ENCODE results near the gene NEIL1.
"Not testable (repeated sequence)": the region's sequence is repeated elsewhere in the genome, so short reads cannot be mapped to it uniquely, and the experiment has no call there.

Gene NEIL1

DNA sequence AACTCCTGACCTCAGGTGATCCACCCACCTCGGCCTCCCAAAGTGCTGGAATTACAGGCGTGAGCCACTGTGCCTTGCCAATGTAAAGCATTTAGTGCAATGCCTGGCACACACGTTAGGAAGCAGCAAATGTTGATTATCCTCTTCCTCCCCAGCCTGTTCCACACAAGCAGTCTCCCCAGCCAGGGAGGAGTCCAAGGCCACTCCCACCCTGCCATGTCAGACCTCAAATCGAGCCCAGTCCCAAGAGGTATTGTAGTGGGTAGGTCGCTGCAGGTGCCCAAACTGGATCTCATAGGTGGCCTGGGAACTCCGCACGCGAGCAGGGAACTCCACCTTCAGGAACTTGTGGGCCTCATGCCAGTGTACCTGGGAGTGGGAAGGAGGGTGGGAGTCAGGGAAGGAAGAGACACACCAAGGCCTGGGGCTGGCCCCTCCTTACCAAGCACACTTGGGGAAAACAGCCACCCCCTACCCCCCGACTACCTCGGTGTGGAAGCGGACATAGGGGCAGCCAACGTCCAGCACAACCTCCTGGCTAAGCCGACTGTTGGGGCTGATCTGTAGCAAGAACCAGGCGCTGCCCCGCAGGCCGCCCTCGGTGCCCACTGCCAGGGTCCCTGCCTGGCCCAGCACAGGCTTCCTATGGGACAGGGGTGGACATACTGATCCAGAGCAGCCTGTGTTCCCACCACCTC is 11.3 kb downstream of the NEIL1 start:
- DNase-seq, result no peak

DNA sequence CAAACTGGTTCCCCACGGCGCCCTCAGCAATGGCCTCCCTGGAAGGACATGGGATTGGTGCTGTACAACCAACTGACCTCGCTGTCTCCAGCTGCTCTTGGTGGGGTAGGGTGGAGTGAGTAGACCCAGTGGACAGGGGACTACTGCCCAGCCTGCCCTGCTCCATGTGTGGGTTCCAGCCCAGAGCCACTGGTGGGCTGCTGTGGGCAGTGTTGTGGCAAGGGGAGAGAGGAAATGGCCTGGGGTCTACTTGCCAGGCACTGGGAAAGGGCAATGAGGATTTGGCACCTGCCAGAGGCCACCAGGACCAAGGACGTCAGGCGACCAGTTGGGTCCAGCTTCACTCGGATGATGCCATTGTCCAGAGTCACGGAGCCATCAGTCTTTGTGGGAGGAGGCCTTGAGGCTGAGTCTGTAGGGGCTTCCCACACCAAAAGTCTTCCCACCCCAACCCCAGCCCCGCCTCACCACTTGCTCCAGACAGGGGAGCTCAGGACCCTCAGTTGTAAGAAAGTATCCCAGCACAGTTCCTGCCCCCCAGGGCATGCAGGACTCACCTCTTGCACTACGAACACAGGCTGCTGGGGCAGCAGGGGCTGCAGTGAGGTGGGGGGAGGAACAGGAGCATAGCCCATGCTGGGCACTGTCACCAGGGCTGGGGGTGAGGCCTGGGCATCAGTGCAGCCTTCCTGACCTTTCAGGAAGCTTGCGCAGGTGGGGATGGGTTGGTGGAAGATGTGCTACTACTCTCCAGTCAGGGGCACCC is 12.1 kb downstream of the NEIL1 start:
- no peak for DNase-seq

DNA sequence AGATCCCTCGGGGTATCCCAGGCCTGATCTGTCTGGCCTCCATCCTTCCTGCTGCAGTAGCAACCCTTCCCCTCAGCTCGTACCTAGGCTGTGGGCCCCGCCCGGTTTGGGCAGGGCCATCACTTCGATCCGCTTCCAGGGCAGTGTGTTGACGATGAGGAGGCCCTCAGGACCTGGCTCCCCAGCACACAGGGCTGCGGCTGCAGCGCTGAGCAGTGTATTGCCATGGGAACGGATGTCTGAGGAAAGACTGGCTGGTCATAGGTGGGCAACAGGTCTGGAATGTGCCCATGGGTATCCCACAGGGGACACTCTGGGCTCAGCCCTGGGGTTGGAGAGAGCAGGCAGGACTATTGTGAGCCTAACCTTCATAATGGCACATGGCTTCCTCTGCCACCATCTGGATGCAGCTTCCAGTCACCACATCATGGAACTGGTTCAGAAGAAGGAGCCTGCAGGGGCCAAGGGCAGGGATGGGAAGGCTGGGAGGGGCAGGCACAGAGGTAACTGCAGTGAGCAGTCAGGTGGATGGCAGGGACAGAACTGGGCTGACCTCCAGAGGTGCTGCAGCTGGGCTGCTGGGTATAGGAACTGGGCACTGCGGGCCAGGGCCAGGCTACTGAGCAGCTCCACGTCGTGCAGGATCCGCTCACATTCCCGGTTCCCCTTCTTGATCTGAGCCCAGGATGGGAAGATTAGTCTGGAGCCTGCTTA is 12.9 kb downstream of the NEIL1 start:
- no peak for DNase-seq

DNA sequence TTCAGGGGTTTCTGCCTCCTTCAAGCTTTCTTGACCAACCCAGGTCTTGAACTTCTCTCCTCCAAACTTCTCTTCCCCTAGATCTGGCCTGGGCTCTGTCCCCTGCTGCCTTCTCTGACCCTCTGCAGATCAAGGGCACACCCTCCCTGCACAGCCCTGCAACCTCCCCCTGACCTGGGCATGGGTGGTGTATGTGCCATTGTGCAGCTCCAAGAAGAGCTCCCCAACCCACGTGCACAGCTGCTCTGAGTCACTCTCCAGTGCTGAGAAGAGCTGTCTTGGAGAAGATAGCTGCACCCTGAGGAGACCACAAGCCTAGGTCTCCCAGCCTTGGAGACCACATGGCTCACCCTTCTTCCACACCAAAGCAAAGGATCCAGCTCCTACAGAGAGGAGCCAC is 13.6 kb downstream of the NEIL1 start:
- DNase-seq, result no peak

DNA sequence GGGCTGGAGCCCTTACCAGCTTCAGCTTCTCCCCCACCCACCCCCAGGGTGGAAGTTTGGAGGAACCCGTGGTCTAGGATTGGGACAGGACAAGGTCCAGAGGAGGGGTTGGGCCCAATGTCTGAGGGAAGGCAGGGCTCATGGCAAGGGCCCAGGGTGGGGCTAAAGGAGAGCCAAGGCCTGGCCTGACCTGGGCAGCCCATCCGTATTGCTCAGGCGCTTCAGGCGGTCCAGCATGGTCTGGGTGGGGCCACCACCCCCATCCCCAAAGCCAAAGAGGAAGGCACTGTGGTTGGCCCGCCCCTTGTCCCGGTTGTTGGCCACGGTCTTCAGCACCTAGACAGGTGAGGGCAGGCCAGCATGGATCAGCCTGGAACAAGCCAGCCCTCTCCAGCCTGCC is 14.0 kb downstream of the NEIL1 start:
- DNase-seq, result no peak

DNA sequence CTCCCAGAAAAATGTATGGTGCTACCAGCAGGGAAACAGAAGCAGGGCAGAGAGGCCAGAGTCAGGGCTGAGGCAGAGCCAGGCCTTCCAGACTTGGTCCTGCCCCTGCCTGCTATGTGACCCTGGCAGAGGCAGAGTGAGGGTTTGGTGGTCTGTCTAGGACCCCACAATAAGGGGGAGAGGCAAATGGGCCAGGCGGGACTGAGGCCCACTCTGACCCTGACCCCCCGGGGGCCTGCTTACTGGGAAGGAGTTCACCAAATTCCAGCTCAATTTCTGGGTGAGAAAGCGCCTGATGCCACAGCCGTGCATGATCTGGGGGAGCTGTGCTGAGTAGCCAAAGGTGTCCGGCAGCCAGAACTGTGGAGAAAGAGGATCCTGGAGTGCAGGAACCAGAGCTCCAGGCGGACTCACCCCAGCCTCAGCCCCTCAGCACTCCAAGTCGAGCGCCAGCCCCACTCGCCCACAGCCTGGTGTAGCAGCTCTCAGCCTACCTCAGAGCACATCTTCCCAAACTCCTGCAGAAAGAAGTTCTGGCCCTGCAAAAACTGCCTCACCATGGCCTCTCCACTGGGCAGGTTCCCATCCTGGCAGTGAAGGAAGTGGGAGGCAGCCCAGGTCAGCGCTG is 14.6 kb downstream of the NEIL1 start:
- DNase-seq, result no peak

DNA sequence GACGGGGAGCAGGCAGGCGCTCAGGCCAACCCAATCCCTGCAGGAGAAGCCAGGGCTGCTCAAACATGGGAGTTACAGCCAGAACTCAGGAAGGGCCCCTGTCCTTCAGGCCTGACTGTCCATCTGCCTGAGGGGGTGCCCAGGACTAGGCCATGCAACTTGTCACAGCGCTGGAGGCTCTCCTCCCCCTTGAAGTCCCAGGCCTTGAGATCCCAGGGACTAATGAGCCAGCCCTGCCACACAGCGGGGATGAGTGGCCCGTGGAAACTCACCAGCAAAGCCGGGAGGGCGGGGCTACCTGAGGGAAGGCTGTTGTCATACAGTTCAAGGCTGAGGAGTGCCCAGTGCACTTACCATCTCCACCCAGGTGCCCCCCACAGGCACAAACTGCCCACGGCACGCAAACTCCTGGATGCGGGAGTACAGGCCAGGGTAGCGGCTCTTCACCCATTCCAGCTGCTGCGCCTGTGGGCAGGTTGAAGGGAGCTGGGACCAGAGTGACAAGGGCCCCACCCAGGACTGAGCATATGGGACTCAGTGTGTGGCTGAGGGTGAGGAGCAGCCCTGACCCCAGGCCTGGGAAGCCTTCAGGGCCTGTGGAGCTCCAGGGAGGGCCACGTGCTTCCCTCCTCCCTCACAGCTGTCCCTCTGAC is 15.3 kb downstream of the NEIL1 start:
- DNase-seq, result no peak

DNA sequence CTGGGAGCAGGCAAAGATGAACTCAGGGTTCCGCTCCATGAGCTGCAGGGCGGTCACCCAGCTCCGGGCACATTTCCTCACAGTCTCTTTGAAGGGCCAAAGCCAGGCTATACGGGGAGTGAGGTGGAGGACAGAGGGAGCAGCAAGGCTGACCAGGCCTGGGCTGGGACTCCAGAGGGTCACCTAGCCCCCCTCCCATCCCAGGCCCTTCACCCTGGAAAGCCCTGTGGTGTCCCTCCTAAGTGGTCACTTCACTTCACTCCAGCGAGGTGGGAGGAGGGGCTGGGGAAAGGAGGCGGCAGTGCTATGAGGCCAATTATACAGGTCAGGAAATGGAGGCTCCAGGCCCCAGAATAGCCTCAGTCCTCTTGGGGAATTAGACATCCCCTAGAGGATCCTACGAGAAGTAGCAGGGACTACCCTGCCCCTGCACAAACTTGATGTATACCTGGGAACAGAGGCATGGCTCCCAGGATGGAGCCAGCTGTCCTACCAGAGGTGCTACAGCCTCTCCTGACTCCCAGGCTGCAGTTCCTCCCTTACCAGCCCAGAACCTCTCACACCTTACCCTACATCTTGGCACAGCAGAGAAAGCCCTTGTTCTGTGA is 15.9 kb downstream of the NEIL1 start:
- no peak for DNase-seq

DNA sequence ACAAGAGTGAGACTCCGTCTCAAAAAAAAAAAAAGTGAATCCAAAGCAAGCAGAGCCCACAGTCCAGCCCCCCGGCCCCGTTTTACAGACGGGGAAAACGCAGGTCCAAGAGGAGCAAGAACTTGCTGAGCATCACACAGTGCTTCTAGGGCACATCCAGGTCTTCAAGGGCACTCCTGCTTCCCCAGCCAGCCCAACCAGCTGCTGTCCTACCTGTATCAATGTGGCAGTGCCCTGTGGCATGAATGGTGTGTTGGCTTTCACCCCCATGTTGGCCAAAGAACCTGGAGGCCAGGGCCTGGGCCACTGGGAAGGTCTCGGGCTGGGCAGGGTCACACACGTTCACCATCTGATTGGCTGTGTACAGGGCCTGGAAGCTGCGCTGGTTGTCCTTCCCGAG is 16.9 kb downstream of the NEIL1 start:
- no peak for DNase-seq

DNA sequence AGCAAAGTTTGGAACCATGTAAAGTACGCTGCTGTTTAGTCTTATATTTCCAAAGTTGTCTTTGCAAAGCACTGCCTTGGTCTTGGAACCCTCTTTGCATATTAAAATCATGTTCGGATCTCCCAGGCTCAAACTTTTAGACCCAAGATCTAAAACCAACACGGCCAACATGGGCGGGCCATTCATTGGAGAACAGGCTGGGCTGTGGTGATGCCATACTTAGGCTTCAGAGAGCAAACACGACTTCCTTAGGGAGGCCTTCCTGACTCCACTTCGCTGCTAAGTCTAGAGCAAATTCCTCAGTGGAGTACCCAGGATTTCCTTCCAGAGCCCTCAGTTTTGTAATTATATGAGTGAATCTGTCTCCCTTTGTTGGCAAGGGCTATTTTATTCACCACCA is 18.0 kb downstream of the NEIL1 start:
- DNase-seq, result no peak

DNA sequence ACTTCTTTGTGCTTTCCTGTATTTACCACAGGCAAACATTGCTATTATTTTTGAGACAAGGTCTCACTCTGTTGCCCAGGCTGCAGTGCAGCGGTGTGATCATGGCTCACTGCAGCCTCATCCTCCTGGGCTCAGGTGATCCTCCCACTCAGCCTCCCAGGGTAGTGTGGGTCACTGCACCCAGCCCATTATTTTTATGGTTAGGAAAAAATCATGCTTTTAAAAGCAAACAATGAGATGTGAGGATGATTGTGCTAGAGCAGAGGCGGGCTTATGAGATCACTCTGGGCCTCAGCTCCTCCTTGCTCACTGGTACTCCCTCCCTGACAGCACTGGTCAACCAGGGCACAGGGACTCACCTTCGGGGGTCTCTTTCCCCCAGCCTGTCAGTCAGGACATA is 19.3 kb downstream of the NEIL1 start:
- DNase-seq, result no peak

DNA sequence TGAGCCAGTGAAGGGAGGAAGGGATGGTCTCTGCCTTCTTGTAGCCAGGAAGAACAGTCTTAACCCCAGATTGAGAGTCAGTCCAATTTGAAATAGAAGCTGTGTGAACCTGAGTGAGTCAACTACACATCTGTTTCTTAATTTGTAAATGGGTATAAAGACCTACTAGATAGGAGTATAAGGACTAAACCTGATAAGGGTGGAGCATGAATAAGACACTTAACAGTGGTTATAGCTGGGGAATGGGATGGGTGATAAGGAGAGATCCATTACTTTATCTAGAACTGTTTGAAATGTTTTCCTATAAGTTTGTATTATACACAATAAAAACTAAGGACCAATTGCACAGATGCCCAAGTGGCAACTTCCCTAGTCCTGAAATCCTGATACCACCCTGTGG is 20.2 kb downstream of the NEIL1 start:
- no peak for DNase-seq

DNA sequence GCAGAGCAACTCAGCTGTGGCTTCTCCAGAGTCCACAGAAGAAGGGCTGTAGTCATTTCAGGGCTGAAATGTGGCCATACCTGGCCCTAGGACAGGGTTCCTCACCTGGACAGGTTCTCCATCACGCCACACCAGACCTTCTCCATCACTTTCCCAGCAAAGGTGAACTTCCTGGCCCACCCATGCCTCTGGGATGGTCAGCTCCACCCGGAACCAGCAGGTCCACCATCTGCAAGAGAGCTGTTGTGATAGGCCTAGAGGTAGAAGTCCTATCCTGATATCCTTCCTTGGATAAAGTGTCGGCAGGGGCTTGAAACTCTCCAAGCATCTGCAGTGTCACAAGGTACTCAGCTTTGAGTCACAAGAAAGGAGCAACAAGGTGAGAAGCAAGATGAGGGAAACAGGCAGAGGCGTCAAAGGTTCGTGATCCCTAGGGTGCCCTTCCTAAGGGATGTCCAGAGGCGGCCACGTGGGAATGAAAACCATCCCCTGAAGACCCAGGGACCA is 20.6 kb downstream of the NEIL1 start:
- no peak for DNase-seq

DNA sequence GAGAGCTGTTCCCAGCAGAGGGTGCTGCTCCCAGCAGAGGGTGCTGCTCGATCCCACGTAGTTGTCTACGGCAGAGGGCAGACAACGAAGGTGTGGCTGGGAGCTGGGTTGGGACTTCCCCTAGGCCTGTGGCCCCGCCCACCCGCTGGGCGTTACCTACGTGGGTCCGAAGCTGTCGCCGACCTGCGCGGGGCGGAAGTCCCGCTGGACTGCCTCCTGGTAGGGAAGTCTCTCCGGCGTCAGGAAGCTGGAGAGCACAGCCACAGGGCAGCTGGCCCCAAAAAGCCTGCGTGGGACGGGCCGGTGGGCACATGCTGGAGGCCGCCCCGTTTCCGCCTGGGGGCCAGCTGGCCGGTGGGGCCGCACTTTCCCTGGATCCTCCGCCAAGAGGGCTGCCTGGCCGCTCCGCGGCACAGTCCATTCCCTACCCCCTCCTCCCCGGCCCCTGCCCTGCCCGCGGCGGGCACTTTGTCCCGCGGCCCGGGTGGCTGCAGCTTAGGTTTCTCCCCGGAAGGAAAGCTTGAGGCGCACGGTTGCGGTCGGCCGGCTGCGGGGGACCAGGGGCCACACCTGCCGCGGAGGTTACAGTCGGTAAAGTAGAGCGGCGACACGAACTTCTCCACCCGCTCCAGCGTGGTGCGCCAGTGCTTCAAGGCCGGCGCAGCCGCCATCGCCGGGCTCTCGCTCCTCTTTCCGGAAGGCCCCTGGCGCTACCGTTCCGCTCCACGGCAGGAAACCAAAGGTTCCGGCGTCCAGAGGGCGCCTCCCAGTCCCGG is 21.3 kb downstream of the NEIL1 start, which contains the start of gene MAN2C1:
TSS of gene MAN2C1 (minus strand) at position 695 of the 776 bp plus-strand sequence. CDS start at position 671, 24 bp downstream.
- peak; percentile 87 for DNase-seq

DNA sequence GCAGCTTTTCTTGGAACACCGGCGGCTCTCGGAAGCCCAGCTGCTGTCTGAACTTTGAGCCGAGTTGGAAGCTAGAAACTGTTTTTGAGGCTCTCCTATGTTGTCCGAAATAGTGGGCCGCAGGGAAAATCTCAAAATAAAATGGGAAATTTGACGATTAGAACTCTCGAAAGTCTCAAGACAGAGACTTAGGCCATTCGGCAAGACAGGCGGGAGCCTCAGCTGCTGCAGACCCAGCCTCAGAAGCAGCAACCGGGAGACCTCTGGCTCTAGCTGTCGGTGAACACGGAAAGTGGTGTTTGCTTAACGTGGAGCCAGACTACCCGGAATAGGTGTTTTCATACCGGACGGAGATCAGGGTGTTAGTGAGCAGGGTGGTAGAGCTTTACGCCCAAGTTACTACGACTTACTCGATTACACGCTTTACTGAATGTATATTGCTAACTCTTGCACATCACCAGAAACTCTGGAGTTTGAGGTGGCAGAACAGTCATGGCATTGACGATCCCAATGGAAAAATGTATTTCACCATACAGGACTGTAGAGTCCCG is 21.9 kb downstream of the NEIL1 start:
- no peak for DNase-seq

DNA sequence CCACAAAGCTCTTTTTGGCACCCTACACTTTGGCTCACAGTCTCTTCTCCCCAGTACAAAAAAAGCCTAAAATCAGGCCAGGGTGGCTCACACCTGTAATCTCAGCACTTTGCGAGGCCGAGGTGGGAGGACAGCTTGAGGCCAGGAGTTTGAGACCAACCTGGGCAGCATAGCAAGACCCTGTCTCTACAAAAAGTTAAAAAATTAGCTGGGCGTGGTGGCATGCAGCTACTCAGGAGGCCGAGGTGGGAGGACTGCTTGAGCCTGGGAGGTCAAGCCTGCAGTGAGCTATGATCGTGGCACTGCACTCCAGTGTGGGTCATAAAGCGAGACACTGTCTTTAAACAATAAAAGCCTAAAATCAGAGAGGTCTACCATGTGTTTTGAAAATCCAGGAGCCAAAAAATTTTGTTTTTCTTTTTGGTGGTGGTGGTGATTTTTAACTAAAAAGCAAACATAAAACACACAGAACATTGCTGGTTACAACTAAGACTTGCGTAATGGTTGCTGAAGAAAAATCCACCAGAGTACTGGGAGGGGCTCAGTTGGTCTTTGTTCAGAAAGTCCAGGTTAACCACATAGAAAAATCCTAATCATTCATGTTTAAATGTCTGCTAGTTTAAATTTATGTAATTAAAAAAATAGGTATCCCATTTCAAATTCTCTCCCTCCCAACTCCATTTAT is 23.2 kb downstream of the NEIL1 start:
- no peak for DNase-seq

DNA sequence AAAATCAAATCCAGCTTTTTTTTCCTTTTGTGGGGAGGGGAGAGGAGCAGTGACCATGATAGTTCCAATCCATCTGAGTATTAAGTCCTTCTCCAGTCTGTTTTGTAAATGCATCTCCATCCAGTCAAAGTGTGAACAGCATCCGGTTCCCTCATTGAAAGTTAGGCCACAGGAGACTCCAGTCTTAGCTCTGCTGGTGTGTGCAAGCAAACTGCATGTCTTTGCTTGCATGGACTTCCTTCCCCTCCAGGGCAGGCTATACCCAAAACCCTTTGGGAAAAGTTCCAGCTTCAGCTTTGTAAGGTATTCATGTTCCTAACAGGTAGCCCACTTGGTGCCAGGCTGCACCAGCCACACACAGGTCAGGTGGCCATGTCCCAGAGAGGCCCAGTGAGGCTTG is 24.6 kb downstream of the NEIL1 start:
- no peak for DNase-seq

DNA sequence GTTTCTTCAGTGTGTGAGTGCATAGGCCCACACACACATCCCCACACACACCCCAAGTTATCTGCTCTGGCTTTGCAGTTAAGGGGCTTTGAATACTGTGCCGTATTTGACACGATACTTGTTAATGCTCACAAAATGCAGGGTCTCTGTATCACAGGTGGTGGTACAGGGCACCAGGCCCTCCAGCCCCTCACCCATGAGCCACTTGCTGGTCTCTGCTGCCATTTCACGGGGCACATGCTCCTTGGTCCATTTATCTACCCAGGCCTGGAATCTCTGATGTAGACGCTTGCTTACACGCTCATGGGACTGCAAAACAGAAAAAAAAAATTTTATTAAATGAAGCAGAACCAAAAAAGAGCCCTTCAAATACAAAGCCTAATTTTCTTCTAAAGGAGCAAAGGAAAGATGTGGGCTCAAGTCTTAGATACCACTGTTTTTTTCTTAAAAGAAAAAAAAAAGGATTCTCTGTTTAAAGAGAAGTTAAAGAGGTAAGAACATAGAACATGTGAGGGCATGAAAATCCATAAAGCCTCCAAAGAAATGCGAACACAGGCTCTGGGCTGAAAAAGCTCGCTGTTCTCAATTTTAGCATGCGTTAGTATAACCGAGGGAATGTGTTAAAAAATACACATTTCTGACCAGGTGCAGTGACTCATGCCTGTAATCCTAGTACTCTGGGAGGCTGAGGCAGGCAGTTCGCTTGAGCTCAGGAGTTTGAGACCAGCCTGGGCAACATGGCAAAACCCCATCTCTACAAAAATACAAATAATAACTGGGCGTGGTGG is 25.3 kb downstream of the NEIL1 start:
- no peak for DNase-seq

DNA sequence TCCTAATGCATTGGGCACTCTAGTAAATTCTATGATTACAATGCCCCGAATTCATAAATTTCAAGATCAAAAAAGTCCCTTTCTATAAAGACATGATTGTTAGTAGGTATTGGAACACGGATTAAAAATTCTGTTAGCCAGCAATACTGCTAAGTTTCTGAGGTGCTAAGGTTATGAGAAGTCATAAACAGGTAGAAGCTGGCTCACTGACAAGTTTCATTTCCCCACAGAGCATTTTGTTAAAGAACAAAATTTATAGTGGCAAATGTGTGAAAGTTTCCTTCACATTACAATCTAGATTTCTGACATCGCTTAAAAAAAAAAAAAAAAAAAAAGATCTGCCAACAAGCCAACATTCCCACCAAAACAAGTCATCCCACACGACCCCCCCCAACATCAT is 33.9 kb downstream of the NEIL1 start:
- DNase-seq, result no peak

DNA sequence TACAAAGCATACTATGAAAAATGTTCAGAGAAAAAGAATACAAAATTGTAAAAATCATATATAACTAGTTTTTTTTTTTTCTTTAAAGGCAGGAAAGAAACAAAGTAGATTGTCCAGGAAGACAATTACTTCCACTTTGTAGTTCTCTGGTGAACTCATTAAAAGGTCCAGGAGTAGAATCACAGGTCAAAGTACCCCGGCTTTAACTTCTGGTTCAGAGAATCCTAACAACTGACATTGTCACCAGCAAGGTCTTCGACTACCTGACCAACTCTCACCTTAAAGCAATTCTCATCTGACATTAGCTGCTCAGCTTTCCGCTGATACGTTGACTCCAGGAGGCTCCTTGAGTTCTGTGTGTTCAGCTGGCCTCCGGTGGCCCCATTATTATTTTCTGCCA is 37.1 kb downstream of the NEIL1 start:
- not testable (repeated sequence) for DNase-seq
